GM18519 (cell line): ENCODE data around the gene LKAAEAR1.

ENCODE experiments used
- ATAC-seq: cut with Tn5 transposase; IDR thresholded peaks from one replicate; pipeline ENCODE4 v1.9.1; 2021; ENCODE audit warnings: mild to moderate bottlenecking, moderate library complexity; ENCODE audit not compliant: unreplicated experiment, low FRiP score

Gene LKAAEAR1

DNA sequence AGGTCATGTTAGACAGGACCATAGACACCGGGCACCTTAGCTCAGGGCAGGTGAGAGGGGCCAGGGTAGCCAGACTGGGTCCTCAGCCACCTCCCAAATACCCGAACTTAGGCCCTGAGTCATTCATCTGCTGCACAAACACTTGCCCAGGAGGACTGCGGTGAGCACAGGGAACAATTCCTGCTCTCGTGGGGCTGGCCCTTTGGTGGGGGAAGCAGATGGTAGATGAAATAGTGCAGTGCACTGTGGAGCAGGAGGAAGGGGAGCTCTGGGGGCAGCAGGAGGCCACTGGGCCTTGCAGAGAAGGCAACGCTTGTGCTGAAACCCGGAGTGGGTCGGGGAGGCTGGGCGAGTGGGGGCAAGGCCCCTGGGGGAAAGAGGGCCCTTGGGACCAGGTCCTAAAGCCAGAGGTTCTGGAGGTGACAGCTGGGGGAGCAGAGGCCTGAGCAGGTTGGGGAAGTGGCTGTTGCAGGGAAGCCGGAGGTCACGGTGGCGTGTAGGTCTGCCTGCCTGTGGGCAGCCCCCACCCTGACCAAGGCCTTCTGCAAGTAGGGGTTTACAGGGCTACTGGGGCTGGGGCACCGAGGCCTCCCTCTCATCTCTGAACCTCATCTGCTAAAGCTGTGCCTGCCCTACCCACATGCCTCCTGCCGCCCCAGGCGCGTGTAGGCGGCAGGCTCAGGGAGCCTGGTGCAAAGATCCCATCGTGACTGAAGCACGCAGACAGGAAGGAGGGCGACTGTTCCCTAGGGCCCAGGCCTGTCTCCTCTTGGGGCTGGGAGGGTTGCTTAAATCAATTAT lies 27.8 kb upstream of the LKAAEAR1 start:
- no peak for ATAC-seq

DNA sequence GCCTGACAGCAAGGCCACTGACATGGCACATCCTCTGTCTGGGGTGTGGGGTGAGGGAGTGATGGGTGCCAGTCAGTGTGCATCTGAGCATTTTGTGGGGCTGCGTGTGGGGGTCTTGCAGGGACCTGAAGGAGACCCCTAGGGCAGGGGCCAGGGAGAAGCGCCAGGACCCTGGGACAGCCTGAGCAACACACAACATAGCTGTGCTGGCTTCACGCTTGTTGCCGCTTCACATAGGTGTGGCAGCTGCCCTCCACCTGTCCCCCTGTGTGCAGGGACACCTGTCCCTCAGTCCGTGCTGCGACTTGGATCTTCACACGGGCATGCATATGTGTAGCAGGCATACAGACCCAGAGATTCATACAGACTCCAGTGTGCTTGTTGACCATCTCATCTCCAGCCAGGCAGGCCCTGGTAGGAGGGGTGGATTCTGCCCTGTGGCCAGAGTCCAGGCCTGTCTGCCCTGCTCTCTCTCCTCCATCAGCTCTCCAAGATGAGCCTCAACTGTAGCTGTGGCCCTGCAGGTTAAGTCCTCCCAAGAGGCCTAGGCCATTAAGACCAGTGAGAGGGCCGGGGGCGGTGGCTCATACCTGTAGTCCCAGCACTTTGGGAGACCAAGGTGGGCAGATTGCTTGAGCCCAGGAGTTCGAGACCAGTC lies 26.3 kb upstream of the LKAAEAR1 start:
- no peak for ATAC-seq

DNA sequence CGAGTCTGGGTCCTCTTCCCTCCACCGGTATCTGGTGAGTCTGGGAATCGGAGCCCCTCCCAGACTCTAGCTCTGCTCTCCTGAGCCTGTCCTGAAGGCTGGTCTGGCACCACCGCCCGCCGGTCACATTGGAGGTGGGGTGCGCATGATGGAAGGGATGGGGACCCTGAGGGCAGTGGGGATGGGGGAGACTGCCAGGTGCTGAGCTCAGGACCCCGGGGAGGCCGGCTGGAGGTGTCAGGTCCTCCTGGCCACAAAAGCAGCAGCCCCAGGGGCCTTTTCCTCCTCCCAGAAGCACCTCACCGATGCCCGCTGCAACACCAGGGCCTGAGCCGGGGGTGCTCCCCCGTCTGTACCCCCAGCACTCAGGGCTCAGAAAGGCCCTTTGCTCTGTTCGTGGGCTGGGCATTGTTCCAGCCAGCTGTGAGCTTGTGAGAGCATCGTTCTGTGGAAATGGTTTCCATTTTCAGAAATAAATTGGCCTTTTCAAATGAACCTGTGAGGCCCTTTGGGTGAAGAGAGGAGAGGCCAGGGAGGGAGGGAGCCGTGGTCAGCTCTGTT lies 25.7 kb upstream of the LKAAEAR1 start:
- ATAC-seq = no peak

DNA sequence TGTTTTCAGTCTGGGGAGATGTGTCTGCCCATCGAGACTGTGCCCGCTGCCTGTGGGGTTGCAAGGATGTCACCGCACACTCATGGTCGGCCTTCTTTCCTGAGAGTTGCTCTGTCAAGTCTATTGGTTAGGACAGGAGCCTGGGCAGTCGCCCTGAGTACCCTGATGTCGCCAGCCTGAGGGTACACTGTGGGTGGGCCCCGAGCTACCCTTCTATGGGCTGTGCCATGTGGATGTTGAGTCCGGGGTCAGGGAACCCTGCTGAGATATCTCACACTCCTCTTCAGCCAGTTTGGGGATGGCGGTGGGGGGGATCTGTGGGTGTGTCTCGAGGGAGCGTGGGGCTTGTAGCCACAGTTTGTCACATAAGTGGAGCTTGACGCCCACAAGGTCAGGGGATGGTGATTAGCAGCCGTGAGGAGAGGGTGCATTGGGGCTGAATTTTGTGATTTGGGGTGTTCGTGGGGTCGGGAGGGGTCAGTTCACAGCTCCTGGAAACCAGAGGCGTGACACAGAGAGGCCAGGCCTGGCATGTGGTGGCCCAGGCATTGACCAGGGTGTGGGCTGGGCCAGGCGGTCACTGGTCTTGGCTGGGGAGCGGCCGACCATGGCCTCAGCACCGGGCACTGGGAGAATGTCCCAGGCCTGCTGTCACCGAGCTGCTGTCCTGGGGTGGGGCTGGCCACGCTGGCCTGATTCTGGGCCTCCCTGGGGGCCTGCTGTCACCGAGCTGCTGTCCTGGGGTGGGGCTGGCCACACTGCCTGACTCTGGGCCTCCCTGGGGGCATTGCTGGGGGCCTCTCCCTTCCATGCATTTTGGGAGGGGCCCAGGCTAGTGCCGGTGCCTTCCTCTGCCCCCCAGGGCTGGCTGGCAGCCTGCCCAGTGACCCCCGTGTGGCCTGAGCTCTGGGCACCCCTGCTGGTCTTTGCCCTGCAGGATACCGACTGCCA lies 24.8 kb upstream of the LKAAEAR1 start:
- ATAC-seq = no peak

DNA sequence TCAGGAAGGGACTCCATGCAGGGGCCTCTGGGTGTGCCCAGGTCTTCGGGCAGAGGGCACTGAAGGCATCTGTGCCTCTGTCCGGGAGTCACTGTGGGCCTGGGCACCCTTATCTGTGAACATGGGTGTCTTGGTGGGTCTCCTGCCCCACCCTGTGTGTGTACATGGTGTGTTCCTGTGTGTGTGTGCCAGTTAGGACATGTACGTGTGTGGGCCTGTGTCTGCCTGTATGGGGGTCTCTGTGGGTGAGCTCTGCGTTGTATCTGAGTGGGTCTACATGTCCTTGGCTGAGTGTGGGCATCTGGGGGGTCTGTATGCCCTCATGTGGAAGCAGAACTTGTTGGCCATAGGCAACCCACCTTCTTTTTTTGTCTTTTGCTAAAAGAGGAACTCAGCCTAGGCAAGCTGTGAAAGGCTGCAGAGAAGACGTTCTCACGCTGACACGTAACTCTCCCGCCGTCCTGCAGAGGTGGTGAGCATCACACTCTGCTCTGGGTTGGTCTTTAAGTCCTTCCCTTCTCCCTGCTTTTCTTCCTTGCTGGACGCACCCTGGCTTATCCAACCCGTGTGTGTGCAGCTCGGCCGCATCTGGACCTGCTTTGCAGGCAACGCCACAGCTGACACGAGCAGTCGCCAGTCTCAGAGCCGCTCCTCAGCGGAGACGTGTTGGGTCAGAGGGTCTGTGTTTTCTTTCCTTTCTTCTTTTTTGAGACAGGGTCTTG lies 23.7 kb upstream of the LKAAEAR1 start:
- no peak for ATAC-seq

DNA sequence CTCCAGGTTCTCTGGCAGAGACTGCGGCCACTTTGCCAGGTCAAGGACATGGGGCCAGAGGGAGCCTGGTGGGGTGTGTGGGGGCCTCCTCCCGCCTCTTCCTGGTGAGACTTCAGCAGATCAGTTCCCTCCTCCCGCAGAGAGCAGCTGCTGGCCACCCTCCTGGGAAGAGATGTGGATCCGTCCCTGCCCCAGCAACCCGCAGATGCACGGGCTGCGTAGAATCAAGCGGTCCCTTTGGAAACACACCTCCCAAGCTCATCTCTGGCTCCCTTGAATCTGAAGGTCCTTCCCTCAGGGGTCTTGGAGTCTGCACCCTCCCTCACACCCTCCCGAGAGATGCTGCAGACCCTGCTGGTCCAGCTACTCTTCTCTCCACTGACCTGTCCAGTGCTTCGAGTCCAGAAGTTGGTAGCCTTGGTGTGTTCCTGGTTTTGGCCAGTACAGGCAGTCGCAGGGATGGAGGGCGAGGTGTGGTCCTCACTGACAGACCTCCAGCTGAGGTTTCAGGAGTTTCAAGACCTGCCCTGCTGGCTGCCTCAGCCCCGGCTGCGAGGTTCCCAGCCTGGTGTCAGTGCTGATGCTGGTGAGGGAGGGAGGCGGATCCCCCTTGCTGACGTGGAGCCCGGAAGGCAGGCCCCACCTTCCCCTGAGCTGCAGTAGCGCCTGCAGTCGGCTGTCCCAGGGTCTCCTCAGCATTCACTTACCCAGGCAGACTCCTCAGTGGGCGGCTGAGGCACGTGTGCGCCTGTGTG lies 23.0 kb upstream of the LKAAEAR1 start, which contains the start of gene NPBWR2:
Gene NPBWR2 (minus strand): TSS at position 585 of the 755 bp plus-strand sequence. CDS start 734 bp downstream, outside the sequence.
- ATAC-seq = no peak

DNA sequence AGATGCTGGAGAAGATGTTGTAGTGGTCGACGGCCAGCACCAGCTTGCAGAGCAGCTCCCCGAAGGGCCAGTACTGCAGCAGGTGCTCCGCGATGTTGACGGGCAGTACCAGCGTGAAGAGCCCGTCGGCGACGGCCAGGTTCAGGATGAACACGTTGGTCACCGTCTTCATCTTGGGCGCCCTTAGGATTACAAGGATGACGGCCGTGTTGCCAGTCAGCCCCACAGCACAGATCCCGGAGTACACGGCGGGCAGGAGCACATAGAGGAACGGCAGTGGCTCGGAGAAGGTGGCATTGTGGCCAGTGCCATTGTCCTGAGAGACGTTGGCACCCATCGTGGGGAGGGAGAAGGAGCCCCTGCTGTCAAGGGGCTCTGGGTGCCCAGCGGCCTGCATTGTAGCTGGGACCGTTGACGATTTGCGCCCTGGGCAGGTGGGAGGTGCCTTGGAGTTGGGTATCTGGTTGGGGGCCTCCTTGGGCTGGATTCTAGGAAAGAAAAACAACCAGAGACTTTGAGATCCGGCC lies 22.3 kb upstream of the LKAAEAR1 start:
- no peak for ATAC-seq

DNA sequence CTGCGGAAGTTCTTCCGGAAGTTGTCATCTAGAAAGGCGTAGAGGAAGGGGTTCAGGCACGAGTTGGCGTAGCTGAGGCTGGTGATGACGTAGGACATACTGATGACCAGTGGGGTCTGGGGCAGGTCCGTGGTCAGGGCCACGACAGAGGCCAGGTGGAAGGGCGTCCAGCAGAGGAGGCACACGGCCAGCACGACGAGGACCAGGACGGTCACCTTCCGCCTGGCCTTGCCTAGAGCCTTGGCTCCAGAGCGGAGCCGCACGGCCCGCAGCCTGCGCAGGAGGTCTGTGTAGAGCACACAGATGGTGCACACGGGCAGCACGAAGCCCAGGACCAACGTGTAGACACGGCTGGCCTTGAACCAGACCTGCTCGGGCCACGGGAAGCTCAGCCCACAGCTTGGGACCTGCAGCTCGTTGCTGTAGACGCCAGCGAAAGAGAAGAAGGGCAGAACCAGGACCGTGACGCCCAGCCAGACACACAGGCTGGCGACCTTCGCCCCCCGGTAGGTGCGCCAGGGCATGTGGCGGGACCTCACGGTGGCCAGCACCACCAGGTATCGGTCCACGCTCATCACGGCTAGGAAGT lies 21.7 kb upstream of the LKAAEAR1 start:
- no peak for ATAC-seq

DNA sequence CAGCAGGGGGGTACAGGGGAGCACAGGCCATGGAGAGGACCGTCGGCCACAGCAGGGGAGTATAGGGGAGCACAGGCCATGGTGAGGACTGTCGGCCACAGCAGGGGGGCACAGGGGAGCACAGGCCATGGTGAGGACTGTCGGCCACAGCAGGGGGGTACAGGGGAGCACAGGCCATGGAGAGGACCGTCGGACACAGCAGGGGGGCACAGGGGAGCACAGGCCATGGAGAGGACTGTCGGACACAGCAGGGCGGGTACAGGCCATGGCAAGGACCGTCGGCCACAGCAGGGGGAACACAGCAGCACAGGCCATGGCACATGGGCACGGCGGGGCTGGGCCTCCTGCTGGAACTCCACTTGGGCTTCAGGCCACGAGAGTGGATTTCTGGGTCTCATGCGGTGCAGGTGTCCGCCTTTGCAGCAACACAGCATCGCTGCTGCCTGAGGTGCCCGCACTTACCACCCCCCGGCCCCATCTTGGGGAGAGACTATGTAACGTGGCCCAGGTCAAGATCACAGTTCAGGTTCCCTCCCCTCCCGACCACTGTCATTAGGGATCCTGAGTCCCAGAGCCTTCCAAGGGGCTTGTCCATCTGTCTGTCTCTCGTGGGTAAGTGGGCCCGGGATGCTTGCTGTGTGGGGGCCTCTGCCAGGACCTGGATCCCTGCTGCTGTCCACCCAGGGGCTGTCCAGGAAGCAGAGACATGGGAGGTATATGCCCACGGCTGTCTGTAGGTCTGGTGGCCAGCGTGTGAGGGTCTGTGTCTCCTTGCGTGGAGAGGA lies 20.7 kb upstream of the LKAAEAR1 start:
- no peak for ATAC-seq

DNA sequence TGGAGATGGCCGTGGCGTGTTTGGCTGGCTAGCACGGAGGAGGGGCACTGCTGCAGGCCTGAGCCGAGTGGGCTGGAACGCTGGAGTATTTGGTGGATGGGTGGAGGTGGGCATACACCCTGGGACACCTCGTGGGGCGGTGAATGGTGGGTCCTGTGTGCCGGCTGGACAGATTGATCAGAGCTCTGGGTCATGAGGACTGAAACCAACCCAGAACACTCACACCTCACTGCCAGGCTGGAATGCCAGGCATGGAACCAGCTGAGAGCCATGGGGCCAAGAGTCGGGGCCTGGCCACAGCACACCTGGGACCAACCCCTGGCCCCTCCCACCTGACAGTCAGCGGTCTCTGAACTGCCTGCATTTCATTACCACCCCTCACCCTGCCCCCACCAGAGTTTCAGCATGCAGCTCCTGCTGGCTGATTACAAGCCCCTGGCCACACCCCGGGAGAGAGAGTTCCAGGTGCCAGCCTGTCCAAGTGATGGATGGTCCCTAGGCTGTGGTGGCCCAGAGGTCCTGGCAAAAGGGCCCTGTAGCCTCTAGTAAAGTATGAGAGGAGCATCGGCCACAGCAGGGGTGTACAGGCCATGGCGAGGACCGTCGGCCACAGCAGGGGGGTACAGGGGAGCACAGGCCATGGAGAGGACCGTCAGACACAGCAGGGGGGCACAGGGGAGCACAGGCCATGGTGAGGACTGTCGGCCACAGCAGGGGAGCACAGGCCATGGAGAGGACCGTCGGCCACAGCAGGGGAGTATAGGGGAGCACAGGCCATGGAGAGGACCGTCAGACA lies 19.9 kb upstream of the LKAAEAR1 start:
- ATAC-seq = no peak

DNA sequence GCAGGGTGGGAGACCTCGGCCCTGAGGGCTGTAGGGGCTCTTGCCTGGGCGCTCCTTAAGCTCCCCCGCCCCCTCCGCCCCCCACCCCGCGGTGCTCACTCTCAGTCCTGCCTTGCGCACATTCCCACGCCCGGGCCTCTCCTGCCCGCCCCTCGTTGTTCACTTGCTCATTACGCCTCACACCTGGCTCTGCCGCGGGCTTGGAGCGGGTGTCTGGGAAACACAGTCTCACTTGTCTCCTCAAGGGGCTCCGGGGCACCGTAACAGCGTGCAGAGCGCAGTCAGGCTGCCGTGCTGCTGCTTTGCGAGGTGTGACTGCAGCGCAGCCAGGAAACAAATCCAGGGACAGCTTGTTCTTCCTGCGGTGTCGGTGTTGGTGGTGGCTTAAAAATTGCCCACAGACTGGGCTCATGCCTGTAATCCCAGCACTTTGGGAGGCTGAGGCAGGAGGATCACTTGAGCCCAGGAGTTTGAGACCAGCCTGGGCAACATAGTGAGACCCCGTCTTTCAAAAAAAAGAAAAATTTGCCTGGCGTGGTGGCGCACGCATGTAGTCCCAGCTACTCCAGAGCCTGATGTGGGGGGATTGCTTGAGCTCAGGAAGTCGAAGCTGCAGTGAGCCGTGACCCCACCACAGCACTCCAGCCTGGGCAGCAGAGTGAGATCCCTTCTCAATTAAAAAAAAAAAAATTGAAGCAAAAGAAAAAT lies 18.6 kb upstream of the LKAAEAR1 start:
- no peak for ATAC-seq

DNA sequence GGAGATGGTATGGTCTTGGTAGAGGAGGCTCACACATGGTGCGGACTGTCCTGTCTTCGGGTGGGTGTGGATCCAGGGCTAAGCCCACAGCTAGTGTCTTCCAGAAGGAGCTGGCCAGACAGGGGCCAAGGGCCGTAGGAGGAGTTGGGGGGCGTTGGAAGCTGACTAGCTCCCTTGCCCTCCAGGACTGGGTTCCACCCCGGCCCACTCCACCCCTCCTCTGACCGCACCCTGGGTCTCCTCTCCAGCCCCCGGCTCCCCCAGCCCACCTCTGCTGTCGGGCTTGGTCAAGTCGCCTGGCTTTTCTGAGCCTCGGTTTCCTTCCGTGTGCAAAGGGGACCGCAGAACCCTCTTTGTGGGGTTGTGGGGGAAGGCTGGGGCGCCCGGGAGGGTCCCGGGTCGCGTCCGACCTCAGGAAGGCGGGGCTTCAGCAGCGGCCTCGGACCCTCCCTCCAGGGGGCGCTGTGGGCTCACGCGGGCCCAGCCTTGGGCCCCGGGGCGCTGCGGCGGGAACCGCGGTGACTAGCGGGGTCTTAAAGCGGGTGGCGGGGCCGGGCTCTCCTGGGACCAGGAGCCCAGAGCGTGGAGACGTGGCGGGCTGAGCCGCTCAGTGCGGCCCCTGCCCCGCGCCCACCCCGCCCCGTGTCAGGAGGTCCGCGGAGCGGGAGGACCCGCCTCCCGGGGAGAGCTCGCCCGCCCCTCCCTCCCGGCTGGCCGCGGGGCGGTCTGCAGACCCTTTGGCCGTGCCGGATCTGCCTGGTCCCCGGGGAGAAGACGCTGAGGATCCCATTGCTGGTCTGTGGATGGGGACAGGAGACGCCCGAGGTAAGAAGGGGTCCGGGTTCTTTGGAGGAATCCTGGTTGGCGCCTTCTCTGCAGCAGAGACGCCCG lies 17.8 kb upstream of the LKAAEAR1 start:
- no peak for ATAC-seq

DNA sequence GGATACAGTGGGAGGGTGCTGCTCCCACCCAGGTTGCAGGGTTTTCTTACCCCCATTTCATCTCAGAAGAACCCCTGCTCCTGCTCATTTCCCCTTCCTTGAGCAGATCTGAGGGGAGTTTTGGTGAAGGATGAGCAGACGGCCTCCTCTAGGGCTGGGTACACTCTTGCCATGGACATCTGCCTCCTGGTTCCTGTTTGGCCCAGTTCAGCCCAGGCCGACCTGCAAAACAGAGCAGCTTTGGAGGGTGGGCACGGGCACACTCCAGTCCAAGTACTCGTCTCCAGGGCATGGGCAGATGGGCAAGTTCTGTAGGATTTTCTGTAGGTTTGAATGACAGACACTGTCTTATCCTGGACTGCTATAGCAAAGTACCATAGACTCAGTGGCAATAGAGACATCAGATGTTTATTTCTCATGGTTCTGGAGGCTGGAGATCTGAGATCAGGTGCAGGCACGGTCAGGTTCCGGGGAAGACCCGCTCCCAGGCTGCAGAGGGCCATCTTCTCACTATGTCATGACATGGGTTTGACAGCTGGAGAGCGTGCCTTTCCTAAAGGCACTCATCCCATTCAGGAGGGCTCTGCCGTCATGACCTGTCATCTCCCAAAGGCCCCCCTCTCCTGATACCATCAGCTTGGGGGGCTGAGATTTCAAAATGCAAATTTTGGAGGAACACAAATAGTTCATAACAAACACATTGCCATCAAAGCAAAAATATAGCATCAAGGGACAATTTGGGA lies 16.9 kb upstream of the LKAAEAR1 start:
- no peak for ATAC-seq

DNA sequence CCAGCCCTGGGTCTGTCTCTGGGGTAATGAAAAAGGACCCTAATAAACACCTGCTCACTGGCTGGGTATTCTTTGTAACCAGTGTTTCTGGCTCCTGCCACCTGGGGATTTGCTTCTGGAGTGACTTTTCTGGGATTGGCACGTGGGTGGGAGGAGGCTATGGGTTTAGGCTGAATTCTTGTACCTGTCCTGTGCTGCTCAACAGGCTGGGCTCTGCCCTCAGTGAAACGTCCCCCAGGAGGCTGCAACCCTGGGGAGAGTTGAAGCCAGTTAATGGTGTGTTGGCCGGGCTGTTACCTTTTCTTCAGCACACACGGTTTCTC lies 16.3 kb upstream of the LKAAEAR1 start:
- no peak for ATAC-seq
